GM10248 (cell line): ENCODE results near the gene PRPSAP1.
"Not testable (repeated sequence)": the region's sequence is repeated elsewhere in the genome, so short reads cannot be mapped to it uniquely, and the experiment has no call there.

Experiments
- CTCF ChIA-PET: fragments of 300-600 bp; sonication (Branson Sonifier 250); formaldehyde crosslinking; extraction: SDS; loops from one replicate; lab custom pipeline; 2021; ENCODE audit warnings: antibody characterized with exemption; lab: Yijun Ruan, JAX
- POLR2A ChIA-PET: fragments of 350-650 bp; sonication (Branson Sonifier 250); formaldehyde crosslinking; extraction: SDS; loops from one replicate; lab custom pipeline; 2020; ENCODE audit warnings: antibody characterized with exemption; lab: Yijun Ruan, JAX
- DNase-seq: peaks from one replicate; pipeline ENCODE4 v3.0.0; 2012; ENCODE audit errors: extremely low spot score
- TF ChIP-seq, protein P1 (sequence below): IDR thresholded peaks from 2 replicates; pipeline ENCODE4 v1.5.1; 2012; ENCODE audit warnings: mild to moderate bottlenecking, low read depth; ENCODE audit errors: extremely low read depth, missing control alignments, control extremely low read depth

The PRPSAP1 gene

DNA sequence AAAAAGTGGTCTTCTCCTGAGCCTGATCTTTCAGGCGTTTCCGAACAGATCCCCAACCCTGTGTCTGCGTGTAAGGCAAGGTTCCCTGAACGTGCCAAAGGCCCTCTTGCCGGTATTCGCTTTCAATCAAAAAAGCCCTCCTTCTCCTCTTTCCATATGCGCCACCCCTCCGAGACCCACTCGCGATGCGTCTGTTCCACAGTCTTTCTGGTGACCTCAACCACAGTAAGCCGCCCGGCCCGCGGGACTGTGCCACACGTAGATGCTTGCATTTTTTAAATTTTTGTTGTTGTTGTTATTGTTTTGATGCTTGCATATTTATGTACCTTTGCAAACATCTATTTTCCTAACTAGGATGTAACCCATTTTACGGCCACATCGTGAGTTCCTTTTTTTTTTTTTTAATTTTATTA is 607 bp upstream of the PRPSAP1 start:
- TF ChIP-seq, protein P1, sequence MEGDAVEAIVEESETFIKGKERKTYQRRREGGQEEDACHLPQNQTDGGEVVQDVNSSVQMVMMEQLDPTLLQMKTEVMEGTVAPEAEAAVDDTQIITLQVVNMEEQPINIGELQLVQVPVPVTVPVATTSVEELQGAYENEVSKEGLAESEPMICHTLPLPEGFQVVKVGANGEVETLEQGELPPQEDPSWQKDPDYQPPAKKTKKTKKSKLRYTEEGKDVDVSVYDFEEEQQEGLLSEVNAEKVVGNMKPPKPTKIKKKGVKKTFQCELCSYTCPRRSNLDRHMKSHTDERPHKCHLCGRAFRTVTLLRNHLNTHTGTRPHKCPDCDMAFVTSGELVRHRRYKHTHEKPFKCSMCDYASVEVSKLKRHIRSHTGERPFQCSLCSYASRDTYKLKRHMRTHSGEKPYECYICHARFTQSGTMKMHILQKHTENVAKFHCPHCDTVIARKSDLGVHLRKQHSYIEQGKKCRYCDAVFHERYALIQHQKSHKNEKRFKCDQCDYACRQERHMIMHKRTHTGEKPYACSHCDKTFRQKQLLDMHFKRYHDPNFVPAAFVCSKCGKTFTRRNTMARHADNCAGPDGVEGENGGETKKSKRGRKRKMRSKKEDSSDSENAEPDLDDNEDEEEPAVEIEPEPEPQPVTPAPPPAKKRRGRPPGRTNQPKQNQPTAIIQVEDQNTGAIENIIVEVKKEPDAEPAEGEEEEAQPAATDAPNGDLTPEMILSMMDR, result no peak
- POLR2A ChIA-PET, result interaction anchor here (0.7 kb wide), 1 partner anchor 282 kb away, joined by 3 read pairs; the partner anchor contains the start of gene SRP68
- no peak for DNase-seq
- CTCF ChIA-PET, result interaction anchor here (0.7 to 2.9 kb wide), 20 partner anchors 8 to 734 kb away, joined by 3 to 23 read pairs (median 4); partner anchors contain the start of genes SPHK1 and TRIM47

DNA sequence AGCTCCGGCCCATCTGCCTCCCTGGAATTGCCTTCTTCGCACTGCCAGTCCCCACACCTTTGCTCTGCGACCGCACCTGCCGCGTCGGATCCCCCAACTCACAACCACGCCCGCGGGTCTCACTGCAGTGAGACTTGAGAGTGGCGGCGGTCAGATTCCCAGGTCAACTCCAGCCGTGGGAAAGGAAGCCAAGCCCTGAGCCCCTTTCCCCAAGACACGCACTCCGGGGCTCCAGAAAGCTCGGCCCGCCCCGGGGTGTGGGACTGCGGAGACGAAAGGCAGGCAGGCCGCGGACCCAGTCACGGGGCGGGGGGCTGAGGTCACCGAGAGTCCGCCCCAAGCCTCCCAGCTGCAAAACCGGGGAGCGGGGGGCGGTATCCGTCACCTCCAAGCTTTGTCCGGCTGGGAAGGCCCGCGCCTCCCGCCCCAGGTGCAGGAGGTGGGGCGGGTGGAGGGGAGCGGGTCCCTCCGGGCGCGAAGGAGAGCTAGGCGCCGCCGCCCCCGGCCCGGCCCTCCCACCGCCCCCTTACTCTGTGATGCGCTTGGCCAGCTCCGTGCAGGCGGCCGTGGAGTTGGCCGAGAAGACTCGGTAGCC is 615 bp downstream of the PRPSAP1 start:
- CTCF ChIA-PET, result interaction anchor here (0.9 to 2.9 kb wide), 26 partner anchors 9 to 735 kb away, joined by 3 to 23 read pairs (median 4); partner anchors contain the start of genes SPHK1 and TRIM47
- POLR2A ChIA-PET, result no interaction called here
- peak; percentile 58 for DNase-seq
- TF ChIP-seq, protein P1, result no peak

DNA sequence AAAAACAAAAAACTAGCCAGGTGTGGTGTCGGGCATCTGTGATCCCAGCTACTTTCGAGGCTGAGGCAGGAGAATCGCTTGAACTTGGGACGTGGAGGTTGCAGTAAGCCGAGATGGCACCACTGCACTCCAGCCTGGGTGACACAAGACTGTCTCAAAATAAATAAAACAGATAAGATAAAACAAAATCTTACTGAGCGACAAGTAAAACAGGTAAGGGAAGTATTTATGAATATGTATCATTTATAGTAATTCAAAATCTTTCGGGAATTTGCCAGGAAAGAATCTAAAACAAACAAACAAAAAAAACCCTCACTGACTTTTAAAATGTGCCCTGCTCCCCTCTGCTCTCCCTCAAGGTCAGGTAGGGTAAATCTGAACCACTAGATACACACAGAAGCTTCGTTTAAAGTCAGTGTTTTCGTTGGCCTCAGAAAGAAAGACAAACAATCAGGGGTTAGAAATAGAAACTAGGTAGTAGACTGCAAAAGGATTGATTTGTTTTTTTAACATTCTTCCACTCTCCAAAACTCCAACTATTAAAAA is 2.1 kb downstream of the PRPSAP1 start:
- TF ChIP-seq, protein P1, result no peak
- DNase-seq, result no peak
- ChIA-PET CTCF (interaction anchor here (1.0 to 2.9 kb wide), 5 partner anchors 11 to 192 kb away, joined by 3 to 23 read pairs (median 3); partner anchors contain the start of gene SPHK1), POLR2A (no interaction called here)

DNA sequence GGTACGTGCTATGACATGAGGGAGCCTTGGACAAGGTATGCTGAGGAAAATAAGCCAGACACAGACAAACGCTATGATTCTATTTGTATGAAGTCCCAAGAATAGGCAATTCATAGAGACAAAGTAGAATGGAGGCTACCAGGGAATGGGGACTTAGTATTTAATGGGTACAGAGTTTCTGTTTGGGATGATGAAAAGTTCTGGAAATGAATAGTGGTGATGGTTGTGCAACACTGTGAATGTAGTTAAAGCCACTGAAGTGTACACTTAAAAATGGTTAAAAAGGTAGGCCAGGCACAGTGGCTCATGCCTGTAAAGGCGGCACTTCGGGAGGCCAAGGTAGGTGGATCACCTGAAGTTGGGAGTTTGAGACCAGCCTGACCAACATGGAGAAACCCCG is 3.3 kb downstream of the PRPSAP1 start:
- CTCF ChIA-PET, result interaction anchor here (1.0 kb wide), 1 partner anchor 34 kb away, joined by 3 read pairs; the partner anchor contains the start of gene SPHK1

DNA sequence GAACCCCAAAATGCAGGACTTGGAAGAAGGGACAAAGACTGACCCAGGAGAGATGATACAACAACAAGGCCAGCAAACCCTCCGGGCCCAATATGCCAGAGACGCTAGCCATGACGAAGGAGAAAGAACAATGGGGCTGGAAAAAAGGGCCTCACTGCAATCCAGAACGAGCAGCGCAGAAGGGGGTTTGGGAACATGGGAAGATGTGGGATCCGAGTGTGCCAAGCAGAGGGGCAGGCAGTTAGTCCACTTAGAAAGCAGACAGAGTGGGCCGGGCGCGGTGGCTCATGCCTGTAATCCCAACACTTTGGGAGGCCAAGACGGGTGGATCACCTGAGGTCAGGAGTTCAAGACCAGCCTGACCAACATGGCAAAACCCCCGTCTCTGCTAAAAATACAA is 6.8 kb downstream of the PRPSAP1 start:
- CTCF ChIA-PET, result interaction anchor here (1.9 kb wide), 1 partner anchor 43 kb away, joined by 4 read pairs; no protein-coding TSS in a partner anchor
- DNase-seq, POLR2A ChIA-PET: not testable (repeated sequence)

More for the DNA sequence above, 3.3 kb downstream of the PRPSAP1 start:
- POLR2A ChIA-PET, result no interaction called here
- TF ChIP-seq, protein P1, result no peak
- no peak for DNase-seq

DNA sequence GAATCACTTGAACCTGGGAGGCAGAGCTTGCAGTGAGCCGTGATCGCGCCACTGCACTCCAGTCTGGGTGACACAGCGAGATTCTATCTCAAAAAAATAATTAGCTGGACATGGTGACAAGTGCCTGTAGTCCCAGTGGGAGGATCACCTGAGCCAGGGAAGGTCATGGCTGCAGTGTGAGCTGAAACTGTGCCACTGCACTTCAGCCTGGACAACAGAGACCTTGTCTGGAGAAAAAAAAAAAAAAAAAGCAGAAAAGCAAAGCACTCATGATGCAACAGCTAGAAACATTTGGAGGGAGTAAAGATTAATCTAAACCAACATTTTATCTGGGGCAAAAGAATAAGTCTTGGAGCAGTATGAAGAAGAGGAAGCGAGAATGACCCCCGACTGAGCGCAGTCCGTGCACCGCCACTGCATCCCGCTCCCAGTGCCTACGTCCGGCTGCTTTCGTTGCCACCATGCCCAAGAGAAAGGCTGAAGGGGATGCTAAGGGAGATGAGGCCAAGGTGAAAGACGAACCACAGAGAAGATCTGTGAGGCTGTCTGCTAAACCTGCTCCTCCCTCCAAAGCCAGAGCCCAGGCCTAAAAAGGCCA is 8.2 kb downstream of the PRPSAP1 start:
- ChIA-PET POLR2A (interaction anchor here (0.5 kb wide), 1 partner anchor 1377 kb away, joined by 4 read pairs; no protein-coding TSS in a partner anchor), CTCF (interaction anchor here (1.8 to 1.9 kb wide), 3 partner anchors 18 to 53 kb away, joined by 3 to 6 read pairs (median 4); no protein-coding TSS in a partner anchor)
- TF ChIP-seq, protein P1, result no peak
- no peak for DNase-seq
